ENCODE measurements around the gene DHX40. TPM values are rescaled to one million over a fixed set of nuclear protein-coding genes. Genes with fewer than 3 reads are reported as not detected.

The DHX40 gene
- polyA plus RNA-seq, 1 donor (not counting 4 experiments of a cell fraction or from before 2014, with no cell fraction given), result 30.7 TPM

DNA sequence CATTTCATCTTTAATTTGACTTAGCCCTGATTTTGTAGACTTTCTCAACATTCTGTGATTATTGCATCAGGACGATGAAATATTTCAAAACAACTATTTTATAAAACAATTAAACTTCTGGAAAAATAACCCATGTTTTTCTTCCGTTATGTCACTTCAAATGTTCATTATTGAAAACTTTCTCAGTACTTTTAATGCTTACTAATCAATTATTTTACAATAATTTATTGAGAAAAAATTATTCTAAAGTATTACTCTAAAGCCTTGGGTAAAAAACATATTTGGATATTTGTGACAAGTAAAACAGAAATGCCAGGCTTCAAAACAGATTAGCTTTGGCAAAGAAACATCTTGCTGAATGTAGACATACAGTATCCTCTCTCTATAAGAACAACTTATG, 46.3 kb upstream of the DHX40 start:
- DNase-seq (ENCODE audit: low read depth, low spot score) (no peak), FAIRE-seq (no peak)
- Histone ChIP-seq H3K4me2 (ENCODE audit: control insufficient read depth, extremely low read depth, insufficient read depth, low read depth, low read length) (no peak overlapping the region), H3K27ac (ENCODE audit: control insufficient read depth, insufficient read depth, low read length) (no peak overlapping the region), H3K4me3 (ENCODE audit: control insufficient read depth in 2 of 3, extremely low read depth in 1 of 3, insufficient read depth in 2 of 3, low read depth in 1 of 3, low read length in 3 of 3) (no peak overlapping the region), H3K9me1 (ENCODE audit: control insufficient read depth, extremely low read depth, insufficient read depth, low read length) (no peaks in the 10 kb centered on the region), H3K4me1 (ENCODE audit: control insufficient read depth, extremely low read depth, insufficient read depth, low read length) (no peaks in the 10 kb centered on the region), H3K27me3 (ENCODE audit: control insufficient read depth, extremely low read depth, insufficient read depth, low read length) (no peaks in the 10 kb centered on the region), H3K79me2 (ENCODE audit: control insufficient read depth, insufficient read depth, low read length) (no peaks in the 10 kb centered on the region), H3K36me3 (ENCODE audit: control insufficient read depth in 2 of 2, extremely low read depth in 1 of 2, insufficient read depth in 2 of 2, low read length in 2 of 2) (no peaks in the 10 kb centered on the region), H2AFZ (ENCODE audit: control insufficient read depth, low read length) (no peak overlapping the region), H3K9me3 (ENCODE audit: control insufficient read depth, low read depth, low read length) (no peaks in the 10 kb centered on the region), H4K20me1 (ENCODE audit: control insufficient read depth, extremely low read depth, insufficient read depth, low read length) (no peaks in the 10 kb centered on the region), H3K9ac (ENCODE audit: control insufficient read depth, extremely low read depth, insufficient read depth, low read length) (no peak overlapping the region)
- dilution Hi-C loops (cut with MboI; ENCODE audit: extremely low pct_ligation_motif_present, low sequenced_read_pairs), result no loop called here
- TF ChIP-seq EZH2 (IDR thresholded peaks at IDR 0.05; ENCODE audit: low read length), result no peak
- TF ChIP-seq, protein P1, sequence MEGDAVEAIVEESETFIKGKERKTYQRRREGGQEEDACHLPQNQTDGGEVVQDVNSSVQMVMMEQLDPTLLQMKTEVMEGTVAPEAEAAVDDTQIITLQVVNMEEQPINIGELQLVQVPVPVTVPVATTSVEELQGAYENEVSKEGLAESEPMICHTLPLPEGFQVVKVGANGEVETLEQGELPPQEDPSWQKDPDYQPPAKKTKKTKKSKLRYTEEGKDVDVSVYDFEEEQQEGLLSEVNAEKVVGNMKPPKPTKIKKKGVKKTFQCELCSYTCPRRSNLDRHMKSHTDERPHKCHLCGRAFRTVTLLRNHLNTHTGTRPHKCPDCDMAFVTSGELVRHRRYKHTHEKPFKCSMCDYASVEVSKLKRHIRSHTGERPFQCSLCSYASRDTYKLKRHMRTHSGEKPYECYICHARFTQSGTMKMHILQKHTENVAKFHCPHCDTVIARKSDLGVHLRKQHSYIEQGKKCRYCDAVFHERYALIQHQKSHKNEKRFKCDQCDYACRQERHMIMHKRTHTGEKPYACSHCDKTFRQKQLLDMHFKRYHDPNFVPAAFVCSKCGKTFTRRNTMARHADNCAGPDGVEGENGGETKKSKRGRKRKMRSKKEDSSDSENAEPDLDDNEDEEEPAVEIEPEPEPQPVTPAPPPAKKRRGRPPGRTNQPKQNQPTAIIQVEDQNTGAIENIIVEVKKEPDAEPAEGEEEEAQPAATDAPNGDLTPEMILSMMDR (optimal IDR thresholded peaks at IDR 0.05 in 1 of 3, IDR thresholded peaks at IDR 0.05 in 1 of 3, conservative IDR thresholded peaks at IDR 0.05 in 1 of 3; ENCODE audit: extremely low read depth in 1 of 3, insufficient read depth in 2 of 3, low read length in 3 of 3), result no peak

DNA sequence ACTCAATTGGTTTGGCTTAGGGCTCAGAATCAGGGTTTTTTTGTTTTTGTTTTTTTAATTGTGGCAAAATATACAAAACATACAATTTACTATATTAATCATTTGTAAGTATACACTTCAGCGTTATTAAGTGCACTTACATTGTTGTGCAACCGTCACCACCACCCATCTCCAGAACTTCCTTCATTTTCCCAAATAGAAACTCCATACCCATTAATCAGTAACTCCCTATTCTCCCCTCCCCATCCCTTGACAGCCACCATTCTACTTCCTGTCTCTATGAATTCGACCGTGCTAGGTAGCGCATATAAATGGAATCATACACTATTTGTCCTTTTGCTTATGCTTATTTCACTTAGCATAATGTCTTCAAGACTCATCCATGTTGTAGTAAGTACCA, 45.2 kb upstream of the DHX40 start:
- H3K4me2 ChIP-seq (ENCODE audit: control insufficient read depth, extremely low read depth, insufficient read depth, low read depth, low read length), result no peak overlapping the region

More for the DNA sequence above, 45.2 kb upstream of the DHX40 start:
- no peaks in the 10 kb centered on the region for H3K36me3 ChIP-seq (ENCODE audit: control insufficient read depth in 2 of 2, extremely low read depth in 1 of 2, insufficient read depth in 2 of 2, low read length in 2 of 2)
- no peaks in the 10 kb centered on the region for H3K4me1 ChIP-seq (ENCODE audit: control insufficient read depth, extremely low read depth, insufficient read depth, low read length)
- no peak overlapping the region for H3K27ac ChIP-seq (ENCODE audit: control insufficient read depth, insufficient read depth, low read length)
- no peak for FAIRE-seq
- H3K9me3 ChIP-seq (ENCODE audit: control insufficient read depth, low read depth, low read length), result no peaks in the 10 kb centered on the region
- no peak overlapping the region for H3K4me3 ChIP-seq (ENCODE audit: control insufficient read depth in 2 of 3, extremely low read depth in 1 of 3, insufficient read depth in 2 of 3, low read depth in 1 of 3, low read length in 3 of 3)
- H3K79me2 ChIP-seq (ENCODE audit: control insufficient read depth, insufficient read depth, low read length), result no peaks in the 10 kb centered on the region
- no peaks in the 10 kb centered on the region for H3K27me3 ChIP-seq (ENCODE audit: control insufficient read depth, extremely low read depth, insufficient read depth, low read length)
- no peak for TF ChIP-seq EZH2 (IDR thresholded peaks at IDR 0.05; ENCODE audit: low read length)
- TF ChIP-seq, protein P1 (optimal IDR thresholded peaks at IDR 0.05 in 1 of 3, IDR thresholded peaks at IDR 0.05 in 1 of 3, conservative IDR thresholded peaks at IDR 0.05 in 1 of 3; ENCODE audit: extremely low read depth in 1 of 3, insufficient read depth in 2 of 3, low read length in 3 of 3), result no peak
- no peaks in the 10 kb centered on the region for H3K9me1 ChIP-seq (ENCODE audit: control insufficient read depth, extremely low read depth, insufficient read depth, low read length)
- H4K20me1 ChIP-seq (ENCODE audit: control insufficient read depth, extremely low read depth, insufficient read depth, low read length), result no peaks in the 10 kb centered on the region
- H2AFZ ChIP-seq (ENCODE audit: control insufficient read depth, low read length), result no peak overlapping the region
- H3K9ac ChIP-seq (ENCODE audit: control insufficient read depth, extremely low read depth, insufficient read depth, low read length), result no peak overlapping the region
- dilution Hi-C loops (cut with MboI; ENCODE audit: extremely low pct_ligation_motif_present, low sequenced_read_pairs), result no loop called here
- no peak for DNase-seq (ENCODE audit: low read depth, low spot score)
